GM18502 (cell line): Measurements from ENCODE around the gene UBR4.
A peak's percentile ranks its signal among the peaks of the same experiment; 100 is the strongest.
"Not testable (repeated sequence)": the region's sequence is repeated elsewhere in the genome, so short reads cannot be mapped to it uniquely, and the experiment has no call there.

ENCODE experiments used
- ATAC-seq: cut with Tn5 transposase; IDR thresholded peaks from one replicate; pipeline ENCODE4 v1.9.1; 2021; ENCODE audit warnings: mild to moderate bottlenecking; ENCODE audit not compliant: unreplicated experiment, poor library complexity

The UBR4 gene

GRCh38 chr1:19209990-19210771 is at the start of gene UBR4:
Gene UBR4 (minus strand): TSS chr1:19210266. CDS start chr1:19210248, 18 bp downstream.
- peak; percentile 83 for ATAC-seq

DNA sequence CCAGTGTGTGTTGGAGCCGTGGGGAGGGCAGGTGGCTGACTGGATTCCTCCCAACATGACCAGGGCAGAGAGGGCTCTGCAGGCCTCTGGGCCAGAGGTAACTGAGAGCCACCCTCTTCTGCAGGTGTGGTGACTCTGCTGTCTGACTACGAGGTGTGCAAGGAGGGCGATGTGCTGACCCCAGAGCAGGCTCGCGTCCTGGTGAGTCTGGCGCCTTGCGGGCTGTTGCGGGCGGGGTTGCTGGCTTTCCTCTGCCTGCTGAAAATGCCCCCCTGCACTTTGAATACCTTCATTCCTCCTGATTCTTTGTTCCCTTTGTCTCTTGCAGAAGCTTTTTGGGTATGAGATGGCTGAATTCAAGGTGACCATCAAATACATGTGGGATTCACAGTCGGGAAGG is 48.3 kb upstream of the UBR4 start:
- ATAC-seq: no peak

DNA sequence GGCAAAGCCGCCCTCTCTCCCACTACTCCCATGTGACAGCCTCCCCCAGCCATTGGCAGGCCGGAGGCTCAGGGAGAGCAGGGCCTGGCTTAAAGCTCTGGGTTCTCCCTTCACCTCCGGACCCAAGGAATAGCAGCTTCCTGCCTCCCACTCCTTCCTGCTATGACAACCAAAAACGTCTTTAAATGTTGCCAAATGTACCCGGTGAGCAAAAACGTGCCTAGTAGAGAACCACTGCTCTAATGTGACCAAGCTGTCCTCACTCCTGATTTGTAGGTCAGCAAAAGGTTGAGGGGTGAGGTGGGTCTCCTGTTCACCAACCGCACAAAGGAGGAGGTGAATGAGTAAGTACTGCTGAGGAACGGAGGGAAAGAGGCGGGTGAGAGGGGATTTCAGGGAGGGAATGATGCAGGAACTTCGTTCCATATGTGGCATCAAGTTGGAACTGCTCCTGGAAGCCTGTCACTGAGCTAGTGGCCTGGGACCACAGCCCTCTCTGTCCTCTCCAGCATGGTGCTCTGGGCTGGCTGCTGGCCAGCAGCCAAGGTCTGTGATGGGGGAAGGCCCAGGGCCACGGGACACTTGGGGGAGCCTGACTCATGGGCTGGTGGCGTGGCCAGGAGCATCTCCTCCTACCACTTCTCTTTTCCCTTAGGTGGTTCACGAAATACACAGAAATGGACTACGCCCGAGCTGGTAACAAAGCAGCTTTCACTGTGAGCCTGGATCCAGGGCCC is 47.3 kb upstream of the UBR4 start:
- ATAC-seq: no peak

- ATAC-seq: not testable (repeated sequence)
These were observed 46.2 kb upstream of the UBR4 start for GRCh38 chr1:19256301-19256700.

- ATAC-seq: no peak
These were observed 45.2 kb upstream of the UBR4 start for GRCh38 chr1:19255288-19255687.

- ATAC-seq: no peak
These were observed 44.4 kb upstream of the UBR4 start for GRCh38 chr1:19254416-19254815.

DNA sequence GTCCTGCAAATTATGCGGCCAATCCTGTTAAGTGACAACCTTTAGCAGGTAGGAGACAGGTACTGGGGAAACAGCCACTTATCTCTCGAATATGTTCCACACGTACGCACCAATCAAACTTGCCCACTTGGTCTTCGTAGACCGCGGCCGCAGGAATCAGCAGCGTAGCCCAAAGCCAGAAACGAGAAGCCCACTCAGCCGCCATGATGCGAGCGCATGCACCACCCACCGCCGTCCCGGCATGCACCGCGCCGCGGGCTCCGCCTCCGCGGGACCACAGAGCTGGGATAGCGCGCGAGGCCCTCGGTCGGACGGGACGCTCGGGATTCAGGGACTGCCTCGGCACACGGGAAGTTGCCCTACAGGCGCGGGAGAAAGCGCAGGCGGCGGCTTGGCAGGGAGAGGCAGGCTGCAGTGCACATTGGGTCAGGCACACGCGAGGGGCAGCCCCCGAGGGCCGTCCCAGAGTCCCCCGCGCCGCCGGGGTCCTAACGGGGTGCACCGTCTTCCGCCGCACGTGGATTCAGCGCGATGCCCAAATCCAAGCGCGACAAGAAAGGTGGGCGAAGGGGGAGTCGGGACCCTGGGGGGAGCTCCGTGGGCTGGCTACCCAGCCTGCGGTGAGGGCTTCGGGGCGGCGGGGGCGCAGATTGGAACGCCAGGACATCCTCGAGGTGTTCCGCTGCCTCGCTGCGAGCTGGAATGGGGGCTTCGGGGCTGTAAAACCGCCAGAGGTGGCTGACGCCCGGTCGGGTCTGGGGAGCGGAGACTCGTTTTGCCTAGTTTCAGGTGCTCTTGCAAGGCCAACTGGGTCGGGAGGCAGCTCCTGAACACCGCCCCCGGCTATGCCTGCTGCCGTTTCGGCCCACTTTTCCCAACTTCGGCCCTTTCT is 41.5 kb upstream of the UBR4 start, which contains the start of the genes EMC1 and MRTO4:
EMC1 (minus strand) TSS at position 220 of the 892 bp plus-strand sequence; CDS start at position 205, 15 bp downstream.
MRTO4 (plus strand) TSS at position 501 of the 892 bp plus-strand sequence; CDS start at position 532, 31 bp downstream.
- peak; percentile 87 for ATAC-seq

DNA sequence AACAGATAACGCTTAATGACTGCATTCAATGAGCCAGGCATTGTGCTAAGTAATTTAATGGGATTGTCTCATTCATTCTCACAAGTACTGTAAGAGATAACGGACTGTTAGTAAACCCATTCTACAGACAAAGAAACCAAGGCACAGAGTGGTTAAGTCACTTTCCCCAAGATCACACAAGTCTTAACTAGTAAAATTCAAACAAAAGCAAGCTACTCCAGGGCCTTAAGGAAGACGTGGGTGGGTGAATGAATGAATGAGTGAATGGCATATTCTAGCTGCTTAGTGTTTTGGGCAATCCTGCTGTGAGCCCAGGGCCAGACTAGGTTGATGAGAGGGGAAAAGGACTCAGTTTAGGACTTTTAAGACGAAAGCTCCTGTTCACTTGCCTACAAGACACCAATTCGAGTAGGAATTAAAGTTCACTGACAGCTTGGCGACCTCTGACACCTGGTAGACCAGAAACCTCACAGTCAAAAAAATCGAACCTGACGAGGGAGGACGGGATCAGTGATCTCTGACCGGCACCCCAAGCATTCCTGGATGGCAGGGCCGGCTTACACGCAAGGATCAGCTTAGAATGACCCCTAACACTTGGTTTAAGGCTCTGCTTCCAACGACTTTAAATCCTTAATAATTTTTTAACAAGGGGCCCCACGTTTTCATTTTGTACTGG is 40.7 kb upstream of the UBR4 start:
- ATAC-seq: no peak

DNA sequence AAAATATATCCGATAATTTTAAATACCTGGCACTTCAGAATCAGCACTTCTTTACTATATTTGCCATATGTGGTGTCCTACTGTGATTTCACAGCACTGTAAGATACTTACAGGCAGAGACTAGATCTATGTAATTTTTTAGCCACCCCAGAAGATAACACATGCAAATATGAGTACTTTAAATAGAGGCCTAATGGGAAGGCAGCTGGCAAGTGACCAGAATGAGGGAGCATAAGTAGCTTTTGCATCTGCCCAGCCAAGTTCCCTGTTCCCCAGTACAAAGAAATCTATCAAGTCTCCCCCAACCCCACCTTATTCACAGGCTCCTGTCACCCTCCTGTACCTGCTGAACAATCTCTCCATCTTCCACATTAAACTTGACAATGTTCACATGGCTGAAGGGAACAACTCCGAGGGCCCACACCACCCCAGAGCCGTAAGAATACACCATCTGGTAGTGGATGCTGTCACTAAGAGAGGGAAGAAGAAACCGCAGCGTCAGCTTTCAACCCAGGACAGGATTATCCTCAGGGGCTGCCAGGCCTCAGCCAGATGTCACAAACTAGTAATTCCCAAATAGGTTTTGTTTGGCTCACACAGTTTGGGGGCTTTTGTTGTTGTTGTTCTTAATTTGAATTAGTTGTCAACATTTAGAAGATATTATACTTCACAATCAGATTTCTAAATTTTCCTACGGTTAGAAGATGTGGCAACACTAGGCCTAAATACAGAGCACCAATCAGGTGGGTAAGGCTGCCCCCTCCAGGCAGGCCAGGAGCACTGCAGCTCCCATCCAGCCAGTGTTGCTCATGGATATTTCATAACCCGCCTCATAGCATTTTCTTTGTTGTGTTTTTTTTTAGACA is 30.8 kb upstream of the UBR4 start:
- peak; percentile 42 for ATAC-seq

DNA sequence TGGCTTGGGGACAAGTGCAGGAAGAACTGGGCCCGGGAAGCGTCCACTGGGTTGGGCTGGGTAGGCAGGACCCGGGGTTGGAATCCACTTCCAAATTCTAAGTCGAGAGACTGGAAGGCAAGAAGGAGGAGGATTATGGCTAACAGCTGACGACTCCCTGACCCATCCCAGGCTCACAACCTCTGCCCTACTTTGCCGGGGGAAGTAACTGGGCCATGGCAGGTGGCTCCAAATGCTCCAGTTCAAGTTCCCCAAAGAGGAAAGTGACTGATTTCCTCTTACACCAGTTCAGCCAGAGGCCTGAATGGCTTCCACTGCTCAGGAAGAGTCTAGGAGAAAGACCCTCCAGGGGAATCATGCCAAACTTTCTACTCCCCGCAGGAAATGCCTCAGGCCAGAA is 29.8 kb upstream of the UBR4 start:
- ATAC-seq: no peak

- no peak for ATAC-seq
These were observed 24.2 kb upstream of the UBR4 start for GRCh38 chr1:19234224-19234623.

DNA sequence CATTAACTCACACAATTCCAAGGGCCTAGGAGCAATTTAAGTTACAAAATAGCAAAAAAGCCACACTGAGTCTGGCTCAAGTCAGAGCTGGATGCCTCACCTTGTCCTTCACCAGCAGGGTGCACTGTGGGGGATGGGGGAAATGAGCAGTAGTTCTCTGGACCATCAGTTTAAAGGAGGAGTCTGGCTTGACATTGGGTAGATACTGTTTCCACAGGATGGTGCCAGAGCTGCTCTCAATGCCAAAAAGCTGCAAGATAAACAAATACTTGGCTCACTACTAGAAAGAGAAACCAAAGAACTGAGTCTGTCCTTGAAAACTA is 22.4 kb upstream of the UBR4 start:
- no peak for ATAC-seq

- not testable (repeated sequence) for ATAC-seq
These were observed 21.9 kb upstream of the UBR4 start for GRCh38 chr1:19231736-19232523.

DNA sequence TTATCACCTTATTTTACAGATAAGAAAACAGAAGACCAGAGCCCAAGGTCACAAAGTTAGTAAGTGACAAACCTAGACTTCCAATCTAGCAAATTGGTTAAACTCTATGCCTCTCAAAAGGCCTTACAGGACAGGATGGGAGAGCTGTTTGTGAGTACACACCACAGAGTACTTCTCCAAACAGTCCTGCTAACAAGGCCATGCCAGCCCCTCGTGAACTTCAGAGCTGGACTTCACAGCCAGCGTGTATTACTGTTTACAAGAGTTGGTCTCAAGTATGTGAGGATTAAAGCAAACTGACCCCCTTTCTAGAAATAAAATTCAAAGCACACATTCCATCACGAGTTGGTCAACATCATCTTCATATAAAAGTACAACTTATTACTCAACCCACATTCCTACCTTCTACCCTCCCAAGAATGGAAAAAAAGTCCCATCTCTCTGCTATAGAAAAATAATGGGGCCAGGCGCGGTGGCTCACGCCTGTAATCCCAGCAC is 19.8 kb upstream of the UBR4 start:
- no peak for ATAC-seq

GRCh38 chr1:19229229-19229628 is 19.2 kb upstream of the UBR4 start:
- no peak for ATAC-seq

DNA sequence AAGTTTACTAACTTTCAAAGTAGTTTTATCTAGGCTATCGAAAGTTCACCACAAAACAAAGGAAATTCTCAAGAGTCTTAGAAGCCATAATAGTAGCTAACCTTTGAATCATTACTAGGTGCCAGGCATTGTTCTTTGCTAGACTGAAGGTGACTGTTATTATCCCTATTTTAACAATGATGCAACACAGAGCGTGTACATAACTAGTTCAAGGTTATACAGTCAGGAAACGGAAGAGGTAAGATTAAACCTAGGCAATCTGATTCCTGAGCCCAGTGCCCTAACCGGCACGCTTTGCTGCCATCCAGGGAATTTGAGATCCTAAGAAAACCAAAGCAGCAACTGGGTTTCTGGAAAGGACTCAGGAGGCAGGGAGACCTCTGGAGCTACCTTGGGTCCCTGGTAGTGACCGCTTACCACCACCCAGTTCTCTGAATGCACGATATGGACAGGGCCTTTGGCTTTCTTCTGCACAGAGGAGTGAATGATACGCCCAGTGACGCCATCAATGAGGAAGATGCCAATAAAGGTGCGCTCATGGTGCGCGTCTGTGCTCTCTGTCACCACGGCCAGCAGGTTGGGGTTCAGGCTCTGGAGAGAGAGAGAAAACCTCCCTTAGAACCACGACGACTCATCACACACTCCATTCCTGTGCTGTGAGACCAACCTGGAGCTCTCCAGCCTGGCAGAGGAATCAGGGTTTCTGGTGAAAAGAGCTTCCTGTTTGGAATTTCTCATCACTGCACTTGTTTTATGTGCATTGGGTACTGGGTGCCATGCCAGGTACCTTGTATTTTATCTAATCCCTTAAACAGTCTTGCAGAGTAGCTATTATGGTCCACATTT is 13.1 kb upstream of the UBR4 start:
- no peak for ATAC-seq

- no peak for ATAC-seq
These were observed 12.5 kb upstream of the UBR4 start for GRCh38 chr1:19222573-19222972.
